GM12878 (cell line): ENCODE measurements around the gene PSMC3IP. TPM values are rescaled to one million over a fixed set of nuclear protein-coding genes. Genes with fewer than 3 reads are reported as not detected.

Experiments used
- ATAC-seq: fragments of 200-7000 bp; cut with Tn5 transposase; 3 replicates; pipeline ENCODE4 v1.9.1; 2020; ENCODE audit warnings: mild to moderate bottlenecking, moderate library complexity
- BruUV-seq: library from RNA; stranded (reverse); fragments of 400-500 nt; replicated peaks from 2 replicates; lab custom pipeline; 2021; lab: Mats Ljungman, UMichigan
- CTCF ChIA-PET: fragments of 300-600 bp; sonication (Branson Sonifier 250); formaldehyde crosslinking; extraction: SDS; loops from one replicate; lab custom pipeline; 2021; ENCODE audit warnings: inconsistent platforms; lab: Yijun Ruan, JAX
- POLR2A ChIA-PET: fragments of 350-600 bp; formaldehyde crosslinking; extraction: SDS; loops from one replicate; lab custom pipeline; 2021; ENCODE audit warnings: inconsistent platforms; lab: Charles Lee
- RAD21 ChIA-PET: fragments of 300-600 bp; sonication (Branson Sonifier 250); formaldehyde crosslinking; loops from one replicate; lab custom pipeline; 2023; ENCODE audit warnings: antibody characterized with exemption; ENCODE audit not compliant: unreplicated experiment; lab: Charles Lee
- SMC1A ChIA-PET: fragments of 300-600 bp; sonication (Branson Sonifier 250); formaldehyde crosslinking; loops from one replicate; lab custom pipeline; 2023; ENCODE audit not compliant: unreplicated experiment, uncharacterized antibody; lab: Charles Lee
- DNase-seq: peaks from one replicate; pipeline ENCODE4 v3.0.0-alpha.2; 2011; ENCODE audit warnings: low read depth, low spot score
- FAIRE-seq: peaks from 3 replicates; lab custom pipeline; 2011; peaks lifted over from hg19 to GRCh38; lab: Jason Lieb, UNC
- H2AFZ ChIP-seq: 2 replicates; pipeline ENCODE4 v1.6.0; 2011; ENCODE audit warnings: low read depth, low read length, control low read depth; ENCODE audit not compliant: control insufficient read depth
- H3K27ac ChIP-seq: 2 replicates; pipeline ENCODE4 v1.5.1; 2011; ENCODE audit warnings: control low read depth; ENCODE audit not compliant: control insufficient read depth, insufficient read depth
- H3K27me3 ChIP-seq, 2 experiments: replicated peaks in 1 of 2; 2 replicates each; pipeline versions ENCODE4 v1.6.0 to v1.6.1; 2011; ENCODE audit warnings: low read length in 1 of 2; ENCODE audit not compliant: control insufficient read depth in 2 of 2, insufficient read depth in 2 of 2
- H3K36me3 ChIP-seq, 2 experiments: 2 replicates each; pipeline ENCODE4 v1.5.1; 2011; ENCODE audit warnings: low read length in 1 of 2; ENCODE audit not compliant: control insufficient read depth in 2 of 2, insufficient read depth in 2 of 2
- H3K4me1 ChIP-seq: 2 replicates; pipeline ENCODE4 v1.6.1; 2011; ENCODE audit warnings: mild to moderate bottlenecking, low read length, moderate library complexity, mixed read lengths; ENCODE audit not compliant: control insufficient read depth, insufficient read depth
- H3K4me2 ChIP-seq: 2 replicates; pipeline ENCODE4 v1.6.0; 2011; ENCODE audit warnings: control low read depth; ENCODE audit not compliant: control insufficient read depth, insufficient read depth
- H3K4me3 ChIP-seq: fragments of 200-600 bp; sonication (generic); 2 replicates; pipeline ENCODE4 v1.5.1; 2016
- H3K79me2 ChIP-seq: 2 replicates; pipeline ENCODE4 v1.6.0; 2011; ENCODE audit warnings: low read length; ENCODE audit not compliant: control insufficient read depth, insufficient read depth
- H3K9ac ChIP-seq: 2 replicates; pipeline ENCODE4 v1.8.0; 2011; ENCODE audit warnings: low read length, control low read depth, mixed read lengths; ENCODE audit not compliant: control insufficient read depth, insufficient read depth
- H3K9me3 ChIP-seq: replicated peaks from 3 replicates; pipeline ENCODE4 v1.5.1; 2011; ENCODE audit warnings: mild to moderate bottlenecking, low read length; ENCODE audit not compliant: control insufficient read depth, insufficient read depth
- H4K20me1 ChIP-seq: 2 replicates; pipeline ENCODE4 v1.6.0; 2011; ENCODE audit not compliant: control insufficient read depth, insufficient read depth
- BMI1 ChIP-seq: fragments of 450-650 bp; IDR thresholded peaks from 2 replicates; pipeline ENCODE4 v1.6.1; 2016; ENCODE audit warnings: mild to moderate bottlenecking, moderate library complexity, borderline replicate concordance
- CBX5 ChIP-seq: sonication (generic); IDR thresholded peaks from 2 replicates; pipeline ENCODE4 v1.6.1; 2016; ENCODE audit warnings: low read depth, moderate library complexity, mild to moderate bottlenecking, inconsistent platforms
- CHD4 ChIP-seq: fragments of 200-600 bp; sonication (generic); IDR thresholded peaks from 2 replicates; pipeline ENCODE4 v1.6.1; 2016; ENCODE audit warnings: mild to moderate bottlenecking
- FOXM1 ChIP-seq: IDR thresholded peaks from 2 replicates; pipeline ENCODE4 v1.6.1; 2012; ENCODE audit warnings: low read depth, mild to moderate bottlenecking, inconsistent platforms, low read length, moderate library complexity
- HDGF ChIP-seq: fragments of 450-650 bp; IDR thresholded peaks from 2 replicates; pipeline ENCODE4 v1.6.1; 2016; ENCODE audit warnings: antibody characterized with exemption
- JUND ChIP-seq: IDR thresholded peaks from 2 replicates; pipeline ENCODE4 v1.6.1; 2012; ENCODE audit warnings: low read depth, mild to moderate bottlenecking, low read length, improper control_type of control experiment, moderate library complexity
- KAT2A ChIP-seq: conservative IDR thresholded peaks from 2 replicates; pipeline ENCODE4 v1.6.1; 2011; ENCODE audit warnings: low read depth, low read length; ENCODE audit not compliant: control insufficient read depth
- KLF5 ChIP-seq: fragments of 450-650 bp; IDR thresholded peaks from 2 replicates; pipeline ENCODE4 v1.6.1; 2014; ENCODE audit warnings: mild to moderate bottlenecking; ENCODE audit not compliant: partially characterized antibody
- MEF2A ChIP-seq: IDR thresholded peaks from 2 replicates; pipeline ENCODE4 v1.6.1; 2011; ENCODE audit warnings: low read depth, mild to moderate bottlenecking, low read length, moderate library complexity; ENCODE audit not compliant: insufficient read depth
- MEF2B ChIP-seq: fragments of 450-650 bp; IDR thresholded peaks from 2 replicates; pipeline ENCODE4 v1.6.1; 2018; ENCODE audit warnings: mild to moderate bottlenecking, moderate library complexity; ENCODE audit not compliant: partially characterized antibody, poor library complexity, severe bottlenecking
- NBN ChIP-seq: fragments of 450-650 bp; IDR thresholded peaks from 2 replicates; pipeline ENCODE4 v1.6.1; 2016
- RBBP5 ChIP-seq: fragments of 200-600 bp; sonication (generic); conservative IDR thresholded peaks from 2 replicates; pipeline ENCODE4 v1.6.1; 2016
- SIX5 ChIP-seq: IDR thresholded peaks from 2 replicates; pipeline ENCODE4 v1.6.1; 2011; ENCODE audit warnings: mild to moderate bottlenecking, low read depth, low read length, moderate library complexity; ENCODE audit not compliant: severe bottlenecking
- SRF ChIP-seq, 2 experiments: IDR thresholded peaks; 2 replicates each; pipeline ENCODE4 v1.6.1; 2011; ENCODE audit warnings: low read depth in 2 of 2, low read length in 2 of 2, mild to moderate bottlenecking in 1 of 2, moderate library complexity in 1 of 2
- TCF7 ChIP-seq: IDR thresholded peaks from 2 replicates; pipeline ENCODE4 v1.6.1; 2014; ENCODE audit warnings: antibody characterized with exemption, borderline replicate concordance
- WGBS: methylation state at CpG from one replicate; pipeline ENCODE4 v1.1.6; 2016; ENCODE audit warnings: low lambda C conversion rate; ENCODE audit not compliant: insufficient replicate concordance, insufficient coverage; ENCODE audit errors: missing lambda C conversion rate; 5-methylcytosine and 5-hydroxymethylcytosine counted together
- in situ Hi-C: fragments of 300-500 bp; cut with MboI; formaldehyde crosslinking; loops from 9 replicates; pipeline ENCODE4 v1.14.3; 2018; ENCODE audit warnings: mixed read lengths
- intact Hi-C: fragments of 100-400 bp; cut with micrococcal nuclease; formaldehyde crosslinking; loops from one replicate; pipeline ENCODE4 v1.14.2; 2022; ENCODE audit not compliant: unreplicated experiment
- polyA plus RNA-seq, 11 experiments: library from polyadenylated mRNA; depleted of rRNA in 4 of 11; unstranded in 6 of 11; stranded (reverse) in 5 of 11; fragments of >200 nt; fragmentation: Nextera tagmentation in 4 of 11; fragmentation: Illumina TruSeq in 1 of 11; extraction: Ambion mirVana in 4 of 11; extraction: Trizol in 1 of 11; gene quantifications; 1 replicate in 1 of 11; 2 replicates in 10 of 11; pipeline versions ENCODE4 v1.2.1 to v1.2.3, GENCODE V29; 2011 to 2016; ENCODE audit warnings: inconsistent platforms in 2 of 11, missing spikeins in 2 of 11, low read depth in 1 of 11
- total RNA-seq, 4 experiments: library from RNA; depleted of rRNA in 3 of 4; stranded (reverse); fragments of >200 nt in 3 of 4; fragmentation: Illumina TruSeq in 1 of 4; extraction: Trizol in 1 of 4; gene quantifications; 2 replicates each; pipeline versions ENCODE4 v1.2.1 to v1.2.3, GENCODE V29; 2013 to 2021
- TF ChIP-seq, protein P1 (sequence below): fragments of 450-650 bp; IDR thresholded peaks from 2 replicates; pipeline ENCODE4 v1.6.1; 2016; ENCODE audit warnings: mild to moderate bottlenecking, moderate library complexity, borderline replicate concordance
- TF ChIP-seq, protein P2 (sequence below): fragments of 450-650 bp; IDR thresholded peaks from 2 replicates; pipeline ENCODE4 v1.6.1; 2016; ENCODE audit warnings: mild to moderate bottlenecking

The PSMC3IP gene
- total and polyA plus RNA-seq, 10 of the 15 experiments (the other 5 are each of a cell fraction or from before 2014, with no cell fraction given): 6.8 to 34.5 (median 17.7) TPM

DNA sequence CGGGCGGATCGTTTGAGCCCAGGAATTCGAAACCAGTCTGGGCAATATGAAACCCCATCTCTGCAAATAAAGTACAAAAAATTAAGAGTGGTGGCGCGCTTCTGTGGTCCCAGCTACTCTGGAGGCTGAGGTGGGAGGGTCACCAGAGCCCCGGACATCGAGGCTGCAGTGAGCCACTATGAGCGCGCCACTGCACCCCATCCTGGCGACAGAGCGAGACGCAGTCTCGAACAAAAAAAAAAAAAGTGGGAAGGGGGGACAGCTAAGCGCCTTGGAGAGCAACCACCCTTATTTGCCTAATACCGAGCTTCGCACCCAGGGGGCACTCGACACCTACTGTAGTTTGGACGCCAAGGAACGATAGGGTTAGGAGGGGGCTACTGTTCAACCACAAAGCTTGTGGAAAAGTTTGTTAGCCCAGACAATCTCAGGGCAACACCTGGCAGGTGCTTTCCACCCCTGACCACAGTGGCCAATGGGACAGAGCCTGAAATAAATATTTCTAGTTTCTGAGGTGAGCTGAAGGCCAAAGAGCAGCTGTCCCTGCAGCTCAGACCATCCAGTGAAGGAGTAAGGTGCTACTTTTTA is 847 bp upstream of the PSMC3IP start:
- Histone ChIP-seq H2AFZ (no peak overlapping the region), H3K36me3 (peaks cover 18 to 29% of the 10 kb centered on the region in 2 experiments), H3K79me2 (peaks cover 17% of the 10 kb centered on the region), H3K9me3 (no peaks in the 10 kb centered on the region), H3K4me1 (peaks cover 16% of the 10 kb centered on the region), H4K20me1 (peaks cover 2% of the 10 kb centered on the region; the same call in 1 of the 2 replicates), H3K27me3 (no peaks in the 10 kb centered on the region), H3K4me2 (peak overlapping the region; percentile 78), H3K4me3 (peak overlapping the region; percentile 79), H3K27ac (peak overlapping the region; percentile 89), H3K9ac (peak overlapping the region; percentile 90)
- ChIA-PET SMC1A (interaction anchor here (0.6 to 5.7 kb wide), 44 partner anchors 8 to 420 kb away, joined by 3 to 124 read pairs (median 6); partner anchors contain the start of genes BECN1, CCR10, PLEKHH3 and PSME3), CTCF (interaction anchor here (0.6 to 9.8 kb wide), 58 partner anchors 8 to 436 kb away, joined by 3 to 239 read pairs (median 6); partner anchors contain the start of genes BECN1, CCR10, MLX and PLEKHH3), RAD21 (interaction anchor here (0.6 to 5.3 kb wide), 35 partner anchors 8 to 420 kb away, joined by 3 to 152 read pairs (median 9); partner anchors contain the start of genes BECN1, CCR10, CNTNAP1 and MLX), POLR2A (interaction anchor here (0.5 to 6.5 kb wide), 29 partner anchors 11 to 494 kb away, joined by 3 to 120 read pairs (median 5); partner anchors contain the start of genes CNTNAP1, MLX, PLEKHH3 and RETREG3)
- peak; percentile 92 for DNase-seq
- intact Hi-C loops (loop anchor here (1.0 to 10.0 kb wide), 7 partner anchors 30 to 356 kb away; partner anchors contain the start of genes BECN1, CCR10, RETREG3 and TUBG1), in situ Hi-C loops (loop anchor here (10.0 kb wide), 1 partner anchor 186 kb away; the partner anchor contains the start of gene RAMP2)
- WGBS: 2% methylated on average over 20 of the region's 20 CpGs
- peak; percentile 86 for FAIRE-seq
- BruUV-seq: no TSS peak
- peak; percentile 85 for ATAC-seq
- TF ChIP-seq TCF7 (no peak), NBN (0 out of 2 replicates have a peak, but pooled peaks have one; percentile 38), FOXM1 (peak; percentile 89; the same call in 1 of the 2 replicates), MEF2A (peak; percentile 92), CBX5 (no peak), KLF5 (no peak), RBBP5 (no peak), BMI1 (no peak), CHD4 (no peak), SIX5 (peak; percentile 10), KAT2A (no peak), HDGF (no peak), MEF2B (peak; percentile 86), SRF (IDR thresholded peaks at IDR 0.05; ENCODE audit: low read depth in 2 of 2, low read length in 2 of 2) (0 out of 4 replicates have a peak, but pooled peaks of 1 of the 2 experiments have one; percentile 19), JUND (no peak)
- TF ChIP-seq, protein P1, sequence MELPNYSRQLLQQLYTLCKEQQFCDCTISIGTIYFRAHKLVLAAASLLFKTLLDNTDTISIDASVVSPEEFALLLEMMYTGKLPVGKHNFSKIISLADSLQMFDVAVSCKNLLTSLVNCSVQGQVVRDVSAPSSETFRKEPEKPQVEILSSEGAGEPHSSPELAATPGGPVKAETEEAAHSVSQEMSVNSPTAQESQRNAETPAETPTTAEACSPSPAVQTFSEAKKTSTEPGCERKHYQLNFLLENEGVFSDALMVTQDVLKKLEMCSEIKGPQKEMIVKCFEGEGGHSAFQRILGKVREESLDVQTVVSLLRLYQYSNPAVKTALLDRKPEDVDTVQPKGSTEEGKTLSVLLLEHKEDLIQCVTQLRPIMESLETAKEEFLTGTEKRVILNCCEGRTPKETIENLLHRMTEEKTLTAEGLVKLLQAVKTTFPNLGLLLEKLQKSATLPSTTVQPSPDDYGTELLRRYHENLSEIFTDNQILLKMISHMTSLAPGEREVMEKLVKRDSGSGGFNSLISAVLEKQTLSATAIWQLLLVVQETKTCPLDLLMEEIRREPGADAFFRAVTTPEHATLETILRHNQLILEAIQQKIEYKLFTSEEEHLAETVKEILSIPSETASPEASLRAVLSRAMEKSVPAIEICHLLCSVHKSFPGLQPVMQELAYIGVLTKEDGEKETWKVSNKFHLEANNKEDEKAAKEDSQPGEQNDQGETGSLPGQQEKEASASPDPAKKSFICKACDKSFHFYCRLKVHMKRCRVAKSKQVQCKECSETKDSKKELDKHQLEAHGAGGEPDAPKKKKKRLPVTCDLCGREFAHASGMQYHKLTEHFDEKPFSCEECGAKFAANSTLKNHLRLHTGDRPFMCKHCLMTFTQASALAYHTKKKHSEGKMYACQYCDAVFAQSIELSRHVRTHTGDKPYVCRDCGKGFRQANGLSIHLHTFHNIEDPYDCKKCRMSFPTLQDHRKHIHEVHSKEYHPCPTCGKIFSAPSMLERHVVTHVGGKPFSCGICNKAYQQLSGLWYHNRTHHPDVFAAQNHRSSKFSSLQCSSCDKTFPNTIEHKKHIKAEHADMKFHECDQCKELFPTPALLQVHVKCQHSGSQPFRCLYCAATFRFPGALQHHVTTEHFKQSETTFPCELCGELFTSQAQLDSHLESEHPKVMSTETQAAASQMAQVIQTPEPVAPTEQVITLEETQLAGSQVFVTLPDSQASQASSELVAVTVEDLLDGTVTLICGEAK: no peak
- TF ChIP-seq, protein P2, sequence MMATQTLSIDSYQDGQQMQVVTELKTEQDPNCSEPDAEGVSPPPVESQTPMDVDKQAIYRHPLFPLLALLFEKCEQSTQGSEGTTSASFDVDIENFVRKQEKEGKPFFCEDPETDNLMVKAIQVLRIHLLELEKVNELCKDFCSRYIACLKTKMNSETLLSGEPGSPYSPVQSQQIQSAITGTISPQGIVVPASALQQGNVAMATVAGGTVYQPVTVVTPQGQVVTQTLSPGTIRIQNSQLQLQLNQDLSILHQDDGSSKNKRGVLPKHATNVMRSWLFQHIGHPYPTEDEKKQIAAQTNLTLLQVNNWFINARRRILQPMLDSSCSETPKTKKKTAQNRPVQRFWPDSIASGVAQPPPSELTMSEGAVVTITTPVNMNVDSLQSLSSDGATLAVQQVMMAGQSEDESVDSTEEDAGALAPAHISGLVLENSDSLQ: no peak
